ENCODE results near the gene AFF1.

AFF1 gene

GRCh38 chr4:87044511-87045233 is 109.9 kb downstream of the AFF1 start:
- POLR2A ChIA-PET: interaction anchor here (1.2 kb wide), 1 partner anchor 9 kb away, joined by 4 read pairs; no protein-coding TSS in a partner anchor
- no peak for DNase-seq (ENCODE audit: extremely low spot score)
- TF ChIP-seq, protein P1, sequence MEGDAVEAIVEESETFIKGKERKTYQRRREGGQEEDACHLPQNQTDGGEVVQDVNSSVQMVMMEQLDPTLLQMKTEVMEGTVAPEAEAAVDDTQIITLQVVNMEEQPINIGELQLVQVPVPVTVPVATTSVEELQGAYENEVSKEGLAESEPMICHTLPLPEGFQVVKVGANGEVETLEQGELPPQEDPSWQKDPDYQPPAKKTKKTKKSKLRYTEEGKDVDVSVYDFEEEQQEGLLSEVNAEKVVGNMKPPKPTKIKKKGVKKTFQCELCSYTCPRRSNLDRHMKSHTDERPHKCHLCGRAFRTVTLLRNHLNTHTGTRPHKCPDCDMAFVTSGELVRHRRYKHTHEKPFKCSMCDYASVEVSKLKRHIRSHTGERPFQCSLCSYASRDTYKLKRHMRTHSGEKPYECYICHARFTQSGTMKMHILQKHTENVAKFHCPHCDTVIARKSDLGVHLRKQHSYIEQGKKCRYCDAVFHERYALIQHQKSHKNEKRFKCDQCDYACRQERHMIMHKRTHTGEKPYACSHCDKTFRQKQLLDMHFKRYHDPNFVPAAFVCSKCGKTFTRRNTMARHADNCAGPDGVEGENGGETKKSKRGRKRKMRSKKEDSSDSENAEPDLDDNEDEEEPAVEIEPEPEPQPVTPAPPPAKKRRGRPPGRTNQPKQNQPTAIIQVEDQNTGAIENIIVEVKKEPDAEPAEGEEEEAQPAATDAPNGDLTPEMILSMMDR (IDR thresholded peaks at IDR 0.05; ENCODE audit: control extremely low read depth, extremely low read depth, low read depth, missing control alignments): no peak
- CTCF ChIA-PET: interaction anchor here (1.2 kb wide), 1 partner anchor 21 kb away, joined by 3 read pairs; no protein-coding TSS in a partner anchor

DNA sequence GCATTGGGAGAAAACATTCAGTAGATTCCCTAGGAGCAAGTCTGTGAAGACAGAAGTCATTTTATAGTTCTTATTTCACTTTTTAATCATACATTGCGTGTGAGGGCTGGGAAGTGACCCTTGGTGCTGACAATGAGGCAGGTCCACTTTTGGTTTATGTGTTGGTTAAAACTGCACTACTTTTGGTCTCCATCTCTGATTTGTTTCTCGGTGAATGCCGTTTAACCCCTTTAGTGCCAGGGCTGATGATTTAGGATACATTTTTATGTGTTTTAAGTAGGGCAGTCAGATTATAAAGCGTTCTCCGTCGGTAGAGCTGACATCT is 110.4 kb downstream of the AFF1 start:
- POLR2A ChIA-PET: no interaction called here
- TF ChIP-seq, protein P1 (IDR thresholded peaks at IDR 0.05; ENCODE audit: control extremely low read depth, extremely low read depth, low read depth, missing control alignments): no peak
- CTCF ChIA-PET: interaction anchor here (1.0 kb wide), 1 partner anchor 123 kb away, joined by 3 read pairs; no protein-coding TSS in a partner anchor
- DNase-seq (ENCODE audit: extremely low spot score): no peak

DNA sequence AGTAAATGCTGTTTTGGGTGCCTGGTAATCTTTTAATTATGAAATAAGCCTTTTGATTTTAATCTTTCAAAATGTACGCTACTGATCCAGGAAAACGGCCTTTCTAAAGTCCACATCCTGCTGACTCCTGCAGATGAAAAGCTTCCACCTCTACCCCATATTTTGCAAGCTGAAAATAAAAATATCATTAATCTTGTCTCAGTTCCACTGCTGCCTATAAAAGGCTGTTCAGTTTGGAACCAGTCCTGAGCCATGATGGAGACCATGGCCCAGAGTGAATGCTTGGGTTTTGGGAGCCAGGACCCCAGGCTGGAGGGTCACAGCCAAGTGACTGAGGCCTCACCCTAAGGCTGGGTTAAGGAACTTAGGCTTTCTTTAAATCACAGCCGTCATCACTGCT is 110.8 kb downstream of the AFF1 start:
- DNase-seq (ENCODE audit: extremely low spot score): no peak
- CTCF ChIA-PET: interaction anchor here (0.8 to 1.0 kb wide), 2 partner anchors 10 to 124 kb away, joined by 3 read pairs; no protein-coding TSS in a partner anchor
- TF ChIP-seq, protein P1 (IDR thresholded peaks at IDR 0.05; ENCODE audit: control extremely low read depth, extremely low read depth, low read depth, missing control alignments): no peak
- POLR2A ChIA-PET: no interaction called here

DNA sequence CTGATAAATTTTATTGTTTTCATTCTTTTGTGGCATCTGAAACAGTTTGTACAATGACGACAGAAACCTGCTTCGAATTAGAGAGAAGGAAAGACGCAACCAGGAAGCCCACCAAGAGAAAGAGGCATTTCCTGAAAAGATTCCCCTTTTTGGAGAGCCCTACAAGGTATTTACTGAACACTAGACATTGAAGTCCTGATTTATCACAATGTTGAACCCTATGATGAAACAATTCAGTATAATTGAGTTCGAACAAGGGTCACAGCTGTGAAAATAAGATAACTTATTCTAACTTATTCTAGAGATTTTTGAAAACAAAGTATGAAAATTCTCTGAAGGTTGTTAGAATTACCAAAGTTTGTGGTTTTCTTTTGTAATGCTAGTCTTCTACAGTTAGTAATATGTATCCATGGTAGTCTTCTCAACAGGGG is 111.3 kb downstream of the AFF1 start:
- TF ChIP-seq, protein P1 (IDR thresholded peaks at IDR 0.05; ENCODE audit: control extremely low read depth, extremely low read depth, low read depth, missing control alignments): no peak
- POLR2A ChIA-PET: no interaction called here
- DNase-seq (ENCODE audit: extremely low spot score): no peak
- CTCF ChIA-PET: interaction anchor here (0.8 to 1.0 kb wide), 2 partner anchors 10 to 124 kb away, joined by 3 read pairs; no protein-coding TSS in a partner anchor

- TF ChIP-seq, protein P1 (IDR thresholded peaks at IDR 0.05; ENCODE audit: control extremely low read depth, extremely low read depth, low read depth, missing control alignments): no peak
- ChIA-PET CTCF (no interaction called here), POLR2A (interaction anchor here (0.6 kb wide), 1 partner anchor 34 kb away, joined by 3 read pairs; no protein-coding TSS in a partner anchor)
- DNase-seq (ENCODE audit: extremely low spot score): no peak
These were observed 112.5 kb downstream of the AFF1 start for GRCh38 chr4:87047281-87047798.

GRCh38 chr4:87049508-87049907 is 114.7 kb downstream of the AFF1 start:
- CTCF ChIA-PET: no interaction called here
- TF ChIP-seq, protein P1 (IDR thresholded peaks at IDR 0.05; ENCODE audit: control extremely low read depth, extremely low read depth, low read depth, missing control alignments): no peak
- DNase-seq (ENCODE audit: extremely low spot score): no peak
- POLR2A ChIA-PET: no interaction called here

Data from GM10248 (cell line).